ENCODE measurements around the gene PTPN2. TPM values are rescaled to one million over a fixed set of nuclear protein-coding genes. Genes with fewer than 3 reads are reported as not detected.

The PTPN2 gene
- total RNA-seq, 1 donor from 2014 or later, result 23.9 TPM

GRCh38 chr18:12811191-12811950 lies 72.7 kb downstream of the PTPN2 start:
- peaks cover 5% of the 10 kb centered on the region for H3K4me1 Mint-ChIP-seq (ENCODE audit: unreplicated experiment)
- H3K4me3 Mint-ChIP-seq (ENCODE audit: unreplicated experiment), result no peak overlapping the region
- H3K27ac Mint-ChIP-seq (ENCODE audit: unreplicated experiment), result no peak overlapping the region
- H3K9me3 Mint-ChIP-seq (ENCODE audit: unreplicated experiment), result no peaks in the 10 kb centered on the region
- H3K36me3 Mint-ChIP-seq (ENCODE audit: low read depth, unreplicated experiment), result peaks cover 3% of the 10 kb centered on the region
- H3K27me3 Mint-ChIP-seq (ENCODE audit: unreplicated experiment), result peaks cover 2% of the 10 kb centered on the region
- no peak for DNase-seq (ENCODE audit: low spot score)
- TF ChIP-seq CTCF (IDR thresholded peaks at IDR 0.05; ENCODE audit: unreplicated experiment), result no peak

- no peak for DNase-seq (ENCODE audit: low spot score)
- Mint-ChIP-seq H3K36me3 (ENCODE audit: low read depth, unreplicated experiment) (peaks cover 8% of the 10 kb centered on the region), H3K4me1 (ENCODE audit: unreplicated experiment) (no peaks in the 10 kb centered on the region), H3K27ac (ENCODE audit: unreplicated experiment) (no peak overlapping the region), H3K27me3 (ENCODE audit: unreplicated experiment) (peaks cover 1% of the 10 kb centered on the region), H3K9me3 (ENCODE audit: unreplicated experiment) (no peaks in the 10 kb centered on the region), H3K4me3 (ENCODE audit: unreplicated experiment) (no peak overlapping the region)
- no peak for TF ChIP-seq CTCF (IDR thresholded peaks at IDR 0.05; ENCODE audit: unreplicated experiment)
These were observed 80.7 kb downstream of the PTPN2 start for GRCh38 chr18:12803069-12803936.

DNA sequence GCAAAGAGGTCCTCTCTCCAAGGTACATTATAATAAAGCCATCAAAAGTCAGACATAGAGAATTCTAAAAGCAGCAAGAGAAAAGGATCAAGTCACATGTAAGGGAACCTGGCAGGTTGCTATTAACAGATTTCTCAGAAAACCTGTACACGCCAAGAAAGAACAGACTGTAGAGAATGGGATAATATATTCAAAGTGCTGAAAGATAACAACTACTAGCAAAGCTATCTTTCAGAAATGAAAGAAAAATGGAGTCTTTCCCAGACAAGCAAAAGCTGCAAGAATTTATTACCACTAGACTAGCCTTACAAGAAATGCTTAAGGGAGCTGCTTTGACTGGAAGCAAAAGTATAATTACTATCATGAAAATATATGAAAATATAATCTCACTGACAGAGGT lies 81.5 kb downstream of the PTPN2 start:
- no peak overlapping the region for H3K4me3 Mint-ChIP-seq (ENCODE audit: unreplicated experiment)
- no peaks in the 10 kb centered on the region for H3K9me3 Mint-ChIP-seq (ENCODE audit: unreplicated experiment)
- DNase-seq (ENCODE audit: low spot score), result no peak
- TF ChIP-seq CTCF (IDR thresholded peaks at IDR 0.05; ENCODE audit: unreplicated experiment), result no peak
- peaks cover 13% of the 10 kb centered on the region for H3K36me3 Mint-ChIP-seq (ENCODE audit: low read depth, unreplicated experiment)
- H3K27ac Mint-ChIP-seq (ENCODE audit: unreplicated experiment), result no peak overlapping the region
- no peaks in the 10 kb centered on the region for H3K27me3 Mint-ChIP-seq (ENCODE audit: unreplicated experiment)
- H3K4me1 Mint-ChIP-seq (ENCODE audit: unreplicated experiment), result no peaks in the 10 kb centered on the region

DNA sequence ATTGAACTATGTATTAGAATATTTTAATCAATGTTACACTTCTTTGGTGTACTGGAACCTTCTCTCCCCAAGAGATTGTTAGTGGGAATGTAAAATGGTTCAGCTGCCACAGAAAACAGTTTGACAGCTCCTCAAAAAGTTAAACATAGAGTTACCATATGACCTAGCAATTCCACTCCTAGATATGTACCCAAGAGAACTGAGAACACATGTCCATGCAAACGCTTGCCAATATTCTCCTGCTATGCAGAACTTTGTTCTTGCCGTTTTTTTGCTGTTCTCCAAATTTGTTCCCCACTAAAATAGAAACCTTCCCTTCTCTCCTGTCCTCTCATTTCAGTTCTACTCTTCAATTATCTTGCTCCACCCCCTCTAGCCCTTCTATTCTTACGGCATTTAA lies 87.6 kb downstream of the PTPN2 start:
- Mint-ChIP-seq H3K36me3 (ENCODE audit: low read depth, unreplicated experiment) (peaks cover 9% of the 10 kb centered on the region), H3K27me3 (ENCODE audit: unreplicated experiment) (no peaks in the 10 kb centered on the region), H3K4me3 (ENCODE audit: unreplicated experiment) (no peak overlapping the region), H3K27ac (ENCODE audit: unreplicated experiment) (no peak overlapping the region), H3K9me3 (ENCODE audit: unreplicated experiment) (no peaks in the 10 kb centered on the region), H3K4me1 (ENCODE audit: unreplicated experiment) (no peaks in the 10 kb centered on the region)
- no peak for DNase-seq (ENCODE audit: low spot score)
- TF ChIP-seq CTCF (IDR thresholded peaks at IDR 0.05; ENCODE audit: unreplicated experiment), result no peak

GRCh38 chr18:12791610-12792009 lies 92.4 kb downstream of the PTPN2 start:
- no peak for TF ChIP-seq CTCF (IDR thresholded peaks at IDR 0.05; ENCODE audit: unreplicated experiment)
- no peak for DNase-seq (ENCODE audit: low spot score)
- no peaks in the 10 kb centered on the region for H3K27me3 Mint-ChIP-seq (ENCODE audit: unreplicated experiment)
- H3K36me3 Mint-ChIP-seq (ENCODE audit: low read depth, unreplicated experiment), result no peaks in the 10 kb centered on the region
- H3K4me1 Mint-ChIP-seq (ENCODE audit: unreplicated experiment), result no peaks in the 10 kb centered on the region
- H3K9me3 Mint-ChIP-seq (ENCODE audit: unreplicated experiment), result no peaks in the 10 kb centered on the region
- H3K4me3 Mint-ChIP-seq (ENCODE audit: unreplicated experiment), result no peak overlapping the region
- no peak overlapping the region for H3K27ac Mint-ChIP-seq (ENCODE audit: unreplicated experiment)

Measured in endothelial cell (in vitro differentiated cells).